PC-9 (cell line): ENCODE results near the gene BFSP2. TPM values are rescaled to one million over a fixed set of nuclear protein-coding genes. Genes with fewer than 3 reads are reported as not detected.

Experiments
- BruUV-seq: library from RNA; stranded (reverse); fragments of 400-500 nt; replicated peaks from 2 replicates; lab custom pipeline; 2021; lab: Mats Ljungman, UMichigan
- CTCF ChIA-PET: fragments of 300-600 bp; sonication (Branson Sonifier 250); formaldehyde crosslinking; loops from one replicate; lab custom pipeline; 2022; ENCODE audit warnings: antibody characterized with exemption; lab: Charles Lee
- POLR2A ChIA-PET: fragments of 300-600 bp; sonication (Branson Sonifier 250); formaldehyde crosslinking; loops from one replicate; lab custom pipeline; 2022; ENCODE audit warnings: antibody characterized with exemption; ENCODE audit not compliant: unreplicated experiment; lab: Charles Lee
- DNase-seq, 2 experiments: peaks; one replicate each; pipeline versions ENCODE4 v3.0.0 to v3.0.0-alpha.2; 2015 to 2022; ENCODE audit warnings: mixed read lengths in 1 of 2
- H2AFZ ChIP-seq: fragments of 200-600 bp; sonication (generic); 2 replicates; pipeline ENCODE4 v1.8.1; 2017; ENCODE audit warnings: antibody characterized with exemption
- H3F3A ChIP-seq: fragments of 200-600 bp; sonication (generic); 2 replicates; pipeline ENCODE4 v1.8.1; 2017; ENCODE audit warnings: antibody characterized with exemption, mild to moderate bottlenecking, low read depth; ENCODE audit not compliant: insufficient read depth
- H3K27ac ChIP-seq: fragments of 200-600 bp; sonication (generic); 2 replicates; pipeline ENCODE4 v1.6.1; 2016; ENCODE audit warnings: mixed run types
- H3K27me3 ChIP-seq: fragments of 200-600 bp; sonication (generic); 2 replicates; pipeline ENCODE4 v1.6.1; 2016; ENCODE audit warnings: low read depth, mixed run types; ENCODE audit not compliant: insufficient read depth
- H3K36me3 ChIP-seq: fragments of 200-600 bp; sonication (generic); 2 replicates; pipeline ENCODE4 v1.6.1; 2016; ENCODE audit warnings: low read depth, mixed run types
- H3K4me1 ChIP-seq: fragments of 200-600 bp; sonication (generic); replicated peaks from 2 replicates; pipeline ENCODE4 v1.6.1; 2016; ENCODE audit warnings: mixed run types; ENCODE audit not compliant: insufficient read depth
- H3K4me2 ChIP-seq: fragments of 200-600 bp; sonication (generic); 2 replicates; pipeline ENCODE4 v1.6.1; 2017; ENCODE audit warnings: mixed run types
- H3K4me3 ChIP-seq: fragments of 200-600 bp; sonication (generic); 2 replicates; pipeline ENCODE4 v1.6.1; 2016; ENCODE audit warnings: mixed run types
- H3K79me2 ChIP-seq: fragments of 200-600 bp; sonication (generic); 2 replicates; pipeline ENCODE4 v1.6.1; 2017; ENCODE audit warnings: low read depth, mixed run types
- H3K9me2 ChIP-seq: fragments of 200-600 bp; sonication (generic); 2 replicates; pipeline ENCODE4 v1.8.1; 2017; ENCODE audit warnings: mild to moderate bottlenecking; ENCODE audit not compliant: insufficient read depth
- H3K9me3 ChIP-seq: fragments of 200-600 bp; sonication (generic); 2 replicates; pipeline ENCODE4 v1.8.1; 2016; ENCODE audit warnings: low read depth; ENCODE audit not compliant: insufficient read depth
- H4K20me1 ChIP-seq: fragments of 200-600 bp; sonication (generic); 2 replicates; pipeline ENCODE4 v1.8.1; 2017; ENCODE audit not compliant: insufficient read depth
- CTCF ChIP-seq: fragments of 200-600 bp; sonication (generic); conservative IDR thresholded peaks from 2 replicates; pipeline ENCODE4 v1.6.1; 2017; ENCODE audit warnings: mixed run types, antibody characterized with exemption, mild to moderate bottlenecking, moderate library complexity
- EZH2 ChIP-seq: fragments of 200-600 bp; sonication (generic); IDR thresholded peaks from 2 replicates; pipeline ENCODE4 v1.8.0; 2017; ENCODE audit warnings: antibody characterized with exemption, low read depth
- intact Hi-C: fragments of 100-400 bp; cut with micrococcal nuclease; formaldehyde crosslinking; loops from one replicate; pipeline ENCODE4 v1.10.0; 2022; ENCODE audit not compliant: unreplicated experiment
- total RNA-seq: library from RNA; stranded (reverse); gene quantifications from 2 replicates; pipeline ENCODE4 v1.2.3, GENCODE V29; 2021

The BFSP2 gene
- total RNA-seq, 1 experiment from 2014 or later, result not detected

GRCh38 chr3:133412183-133413132 lies 12.6 kb downstream of the BFSP2 start:
- BruUV-seq, result no TSS peak
- no peaks in the 10 kb centered on the region for H3K36me3 ChIP-seq
- DNase-seq, result no peak
- H3F3A ChIP-seq, result 0 out of 2 replicates have a peak, but pooled peaks cover 5% of the 10 kb centered on the region
- H3K4me1 ChIP-seq, result no peaks in the 10 kb centered on the region
- H3K9me2 ChIP-seq, result no peaks in the 10 kb centered on the region; the same call in 1 of the 2 replicates
- H3K79me2 ChIP-seq, result no peaks in the 10 kb centered on the region
- H4K20me1 ChIP-seq, result no peaks in the 10 kb centered on the region
- ChIA-PET POLR2A (no interaction called here), CTCF (no interaction called here)
- no peak overlapping the region for H2AFZ ChIP-seq
- no peak overlapping the region for H3K4me3 ChIP-seq
- H3K27me3 ChIP-seq, result peaks cover 45% of the 10 kb centered on the region
- no peak overlapping the region for H3K4me2 ChIP-seq
- intact Hi-C loops, result no loop called here
- H3K9me3 ChIP-seq, result no peaks in the 10 kb centered on the region
- TF ChIP-seq CTCF (no peak), EZH2 (no peak)
- no peak overlapping the region for H3K27ac ChIP-seq

GRCh38 chr3:133413161-133414020 lies 13.5 kb downstream of the BFSP2 start:
- no TSS peak for BruUV-seq
- ChIA-PET CTCF (interaction anchor here (0.6 kb wide), 1 partner anchor 1108 kb away, joined by 3 read pairs; no protein-coding TSS in a partner anchor), POLR2A (no interaction called here)
- no peaks in the 10 kb centered on the region for H3K9me3 ChIP-seq
- no peaks in the 10 kb centered on the region for H3K9me2 ChIP-seq
- H3K4me2 ChIP-seq, result peak overlapping the region; percentile 15; the same call in 1 of the 2 replicates
- no peak overlapping the region for H3K27ac ChIP-seq
- H3F3A ChIP-seq, result 0 out of 2 replicates have a peak, but pooled peaks cover 5% of the 10 kb centered on the region
- no peaks in the 10 kb centered on the region for H3K36me3 ChIP-seq
- H4K20me1 ChIP-seq, result no peaks in the 10 kb centered on the region
- no peak overlapping the region for H2AFZ ChIP-seq
- no peak overlapping the region for H3K4me3 ChIP-seq
- H3K79me2 ChIP-seq, result no peaks in the 10 kb centered on the region
- H3K4me1 ChIP-seq, result no peaks in the 10 kb centered on the region
- intact Hi-C loops, result no loop called here
- TF ChIP-seq EZH2, result no peak
- no peak for TF ChIP-seq CTCF
- peaks cover 36% of the 10 kb centered on the region for H3K27me3 ChIP-seq
- DNase-seq, result peak in 1 of 2 experiments; percentile 46

GRCh38 chr3:133414021-133414392 lies 14.2 kb downstream of the BFSP2 start:
- Histone ChIP-seq H2AFZ (no peak overlapping the region), H3K27me3 (peaks cover 30% of the 10 kb centered on the region), H3K4me2 (no peak overlapping the region), H3K27ac (no peak overlapping the region), H4K20me1 (no peaks in the 10 kb centered on the region), H3K36me3 (no peaks in the 10 kb centered on the region), H3K4me3 (no peak overlapping the region), H3F3A (0 out of 2 replicates have a peak, but pooled peaks cover 5% of the 10 kb centered on the region), H3K9me3 (no peaks in the 10 kb centered on the region), H3K4me1 (no peaks in the 10 kb centered on the region), H3K79me2 (no peaks in the 10 kb centered on the region), H3K9me2 (no peaks in the 10 kb centered on the region)
- no TSS peak for BruUV-seq
- intact Hi-C loops, result no loop called here
- CTCF ChIA-PET, result interaction anchor here (0.6 kb wide), 1 partner anchor 1109 kb away, joined by 3 read pairs; no protein-coding TSS in a partner anchor
- DNase-seq, result no peak
- TF ChIP-seq EZH2, result no peak
- TF ChIP-seq CTCF, result no peak
- POLR2A ChIA-PET, result no interaction called here
